HCT116 (cell line): ENCODE data around the gene PPDPF. TPM values are rescaled to one million over a fixed set of nuclear protein-coding genes. Genes with fewer than 3 reads are reported as not detected.

Experiments
- ATAC-seq: fragments of 200-7000 bp; cut with Tn5 transposase; 2 replicates; pipeline ENCODE4 v1.9.1; 2020; ENCODE audit warnings: mild to moderate bottlenecking, moderate library complexity
- BruUV-seq: library from RNA; stranded (reverse); fragments of 400-500 nt; replicated peaks from 2 replicates; lab custom pipeline; 2021; lab: Mats Ljungman, UMichigan
- CTCF ChIA-PET: fragments of 300-600 bp; sonication (Branson Sonifier 250); formaldehyde crosslinking; loops from one replicate; lab custom pipeline; 2021; ENCODE audit warnings: antibody characterized with exemption; lab: Charles Lee
- POLR2A ChIA-PET: fragments of 300-600, 350-600 bp; sonication (Branson Sonifier 250); formaldehyde crosslinking; loops from one replicate; lab custom pipeline; 2021; ENCODE audit warnings: antibody characterized with exemption; lab: Charles Lee
- RAD21 ChIA-PET, 2 experiments: fragments of 300-600 bp; sonication (Branson Sonifier 250); formaldehyde crosslinking; loops; one replicate each; lab custom pipeline; 2023; ENCODE audit warnings: low total read pairs in 2 of 2; ENCODE audit not compliant: uncharacterized antibody in 2 of 2, unreplicated experiment in 2 of 2, low non-redundant PET in 1 of 2; lab: Charles Lee
- DNase-seq: peaks from one replicate; pipeline ENCODE4 v3.0.0-alpha.2; 2010; ENCODE audit warnings: low read depth, low spot score
- H2AFZ ChIP-seq: fragments of 200-600 bp; shearing (Covaris generic), sonication (generic); 2 replicates; pipeline ENCODE4 v1.6.1; 2017; ENCODE audit warnings: low read depth, mixed run types, mixed read lengths, antibody characterized with exemption, low read length; ENCODE audit not compliant: poor library complexity, severe bottlenecking
- H3K27ac ChIP-seq: 2 replicates; pipeline ENCODE4 v1.5.1; 2012; ENCODE audit warnings: low read depth, low read length
- H3K27me3 ChIP-seq: fragments of 200-600 bp; sonication (generic); 2 replicates; pipeline ENCODE4 v1.6.1; 2016; ENCODE audit warnings: mixed run types, low read length, mixed read lengths; ENCODE audit not compliant: insufficient read depth
- H3K36me3 ChIP-seq, 2 experiments: fragments of 200-500 bp in 1 of 2; fragments of 200-600 bp in 1 of 2; sonication (Bioruptor generic) in 1 of 2; sonication (generic) in 1 of 2; 2 replicates each; pipeline versions ENCODE4 v1.5.1 to v1.6.1; 2014 to 2016; ENCODE audit warnings: low read length in 2 of 2, inconsistent platforms in 1 of 2, mixed read lengths in 1 of 2, mixed run types in 1 of 2; ENCODE audit not compliant: insufficient read depth in 2 of 2, control insufficient read depth in 1 of 2
- H3K4me1 ChIP-seq, 2 experiments: fragments of 200-600 bp in 1 of 2; sonication (generic) in 1 of 2; 2 replicates each; pipeline versions ENCODE4 v1.5.1 to v1.6.1; 2012 to 2017; ENCODE audit warnings: low read length in 2 of 2, inconsistent platforms in 1 of 2, mild to moderate bottlenecking in 1 of 2, mixed read lengths in 1 of 2, mixed run types in 1 of 2, moderate library complexity in 1 of 2; ENCODE audit not compliant: insufficient read depth in 2 of 2, control insufficient read depth in 1 of 2
- H3K4me2 ChIP-seq: fragments of 200-600 bp; sonication (generic); 2 replicates; pipeline ENCODE4 v1.6.1; 2017; ENCODE audit warnings: mixed run types, low read length, mixed read lengths
- H3K4me3 ChIP-seq, 2 experiments: fragments of 200-600 bp in 1 of 2; sonication (generic) in 1 of 2; replicated peaks in 1 of 2; 2 replicates each; pipeline ENCODE4 v1.5.1; 2011 to 2016; ENCODE audit warnings: low read length in 2 of 2, control low read depth in 1 of 2, low read depth in 1 of 2, mild to moderate bottlenecking in 1 of 2, mixed read lengths in 1 of 2, mixed run types in 1 of 2
- H3K79me2 ChIP-seq: fragments of 200-600 bp; sonication (generic); 2 replicates; pipeline ENCODE4 v1.6.1; 2017; ENCODE audit warnings: mild to moderate bottlenecking, mixed run types, low read length, moderate library complexity, mixed read lengths; ENCODE audit not compliant: insufficient read depth
- H3K9ac ChIP-seq: fragments of 200-600 bp; sonication (generic); 2 replicates; pipeline ENCODE4 v1.6.1; 2016; ENCODE audit warnings: low read length, mixed read lengths
- H3K9me2 ChIP-seq: fragments of 200-600 bp; sonication (generic), shearing (Covaris generic); 2 replicates; pipeline ENCODE4 v1.6.1; 2017; ENCODE audit warnings: mixed run types, mild to moderate bottlenecking, moderate library complexity; ENCODE audit not compliant: insufficient read depth
- H3K9me3 ChIP-seq, 2 experiments: fragments of 200-500 bp in 1 of 2; fragments of 200-600 bp in 1 of 2; sonication (Bioruptor generic) in 1 of 2; sonication (generic) in 1 of 2; 2 replicates each; pipeline ENCODE4 v1.6.1; 2014 to 2017; ENCODE audit warnings: low read length in 2 of 2, mixed read lengths in 2 of 2, inconsistent platforms in 1 of 2, low read depth in 1 of 2, mild to moderate bottlenecking in 1 of 2, mixed run types in 1 of 2, moderate library complexity in 1 of 2; ENCODE audit not compliant: control insufficient read depth in 1 of 2, insufficient read depth in 1 of 2
- H4K20me1 ChIP-seq: fragments of 200-600 bp; sonication (generic), shearing (Covaris generic); 2 replicates; pipeline ENCODE4 v1.6.1; 2017; ENCODE audit warnings: mixed run types, mild to moderate bottlenecking, moderate library complexity; ENCODE audit not compliant: insufficient read depth
- ELF1 ChIP-seq: IDR thresholded peaks from 2 replicates; pipeline ENCODE4 v1.6.1; 2012; ENCODE audit warnings: low read depth, borderline replicate concordance
- MAX ChIP-seq: IDR thresholded peaks from 2 replicates; pipeline ENCODE4 v1.6.1; 2012
- POLR2AphosphoS5 ChIP-seq: IDR thresholded peaks from 2 replicates; pipeline ENCODE4 v1.6.1; 2011; ENCODE audit warnings: mild to moderate bottlenecking, low read depth, low read length, moderate library complexity
- TCF7L2 ChIP-seq: IDR thresholded peaks from 2 replicates; pipeline ENCODE4 v1.7.0; 2011; ENCODE audit warnings: borderline replicate concordance, inconsistent platforms; ENCODE audit not compliant: insufficient read depth, insufficient read length; ENCODE audit errors: extremely low read depth
- YY1 ChIP-seq: IDR thresholded peaks from 2 replicates; pipeline ENCODE4 v1.6.1; 2011; ENCODE audit warnings: low read length, low read depth, moderate library complexity, mild to moderate bottlenecking; ENCODE audit not compliant: insufficient replicate concordance; ENCODE audit errors: extremely low read depth
- ZBTB33 ChIP-seq: IDR thresholded peaks from 2 replicates; pipeline ENCODE4 v1.6.1; 2011; ENCODE audit warnings: mild to moderate bottlenecking, low read length, moderate library complexity; ENCODE audit not compliant: insufficient replicate concordance; ENCODE audit errors: extremely low read depth
- ZNF274 ChIP-seq: fragments of 200-500 bp; sonication (Bioruptor generic); IDR thresholded peaks from 2 replicates; pipeline ENCODE4 v1.6.1; 2014; ENCODE audit warnings: mild to moderate bottlenecking, low read depth, low read length, inconsistent platforms
- intact Hi-C: fragments of 100-400 bp; cut with micrococcal nuclease; formaldehyde crosslinking; loops from 2 replicates; pipeline ENCODE4 v1.10.0; 2022
- total RNA-seq: library from RNA; stranded (reverse); gene quantifications from one replicate; pipeline ENCODE4 v1.2.1, GENCODE V29; 2021; ENCODE audit not compliant: unreplicated experiment
- TF ChIP-seq, protein P1 (sequence below), 3 experiments: fragments of 200-600 bp in 1 of 3; sonication (generic) in 1 of 3; IDR thresholded peaks in 2 of 3; conservative IDR thresholded peaks in 1 of 3; 2 replicates each; pipeline ENCODE4 v1.5.1; 2012 to 2017; ENCODE audit warnings: low read depth in 2 of 3, low read length in 2 of 3, antibody characterized with exemption in 1 of 3, borderline replicate concordance in 1 of 3, control low read depth in 1 of 3, mild to moderate bottlenecking in 1 of 3, mixed read lengths in 1 of 3, mixed run types in 1 of 3, moderate library complexity in 1 of 3; ENCODE audit not compliant: insufficient read depth in 1 of 3

The PPDPF gene
- total RNA-seq, 1 experiment from 2014 or later: 346 TPM

- TF ChIP-seq ZBTB33: no peak
- TF ChIP-seq POLR2AphosphoS5: no peak
- no peak for TF ChIP-seq YY1
- TF ChIP-seq MAX: no peak
These were observed 26.0 kb upstream of the PPDPF start (continued) for GRCh38 chr20:63494420-63495166.

DNA sequence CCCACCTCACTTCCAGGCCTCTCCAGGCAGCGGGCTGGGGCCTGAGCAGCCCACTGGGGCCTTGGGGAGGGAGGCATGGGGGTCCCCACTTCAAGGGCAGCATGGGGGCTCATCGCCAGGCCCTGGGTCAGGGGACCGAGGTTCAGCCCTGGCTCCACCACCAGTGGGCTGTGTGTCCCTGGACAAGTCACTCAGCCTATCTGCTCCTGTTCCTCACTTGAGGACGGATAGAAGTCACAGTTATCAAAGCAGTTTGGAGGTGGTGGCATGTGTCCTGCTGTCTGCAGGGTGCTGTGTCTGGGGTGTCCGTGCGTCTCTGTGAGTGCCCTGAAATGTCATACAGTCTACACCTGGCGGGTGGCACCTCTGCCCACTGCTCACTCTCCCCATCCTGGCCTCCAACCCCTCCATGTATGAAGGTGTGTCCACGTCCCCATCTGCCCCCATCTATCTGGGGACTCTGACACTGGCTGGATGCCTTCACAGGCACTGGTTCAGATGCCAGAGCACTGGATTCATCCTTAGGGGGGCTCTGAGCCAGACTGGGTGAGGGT is 25.3 kb upstream of the PPDPF start:
- Histone ChIP-seq H3K9me2 (no peaks in the 10 kb centered on the region), H2AFZ (no peak overlapping the region), H3K4me1 (peaks cover 17 to 31% of the 10 kb centered on the region in 2 experiments), H3K9ac (no peak overlapping the region), H3K4me3 (no peak overlapping the region), H3K27me3 (no peaks in the 10 kb centered on the region), H4K20me1 (no peaks in the 10 kb centered on the region), H3K79me2 (peaks cover 50% of the 10 kb centered on the region), H3K9me3 (no peaks in the 10 kb centered on the region), H3K27ac (no peak overlapping the region; the same call in 1 of the 2 replicates), H3K4me2 (no peak overlapping the region), H3K36me3 (peaks cover 42 to 68% of the 10 kb centered on the region in 2 experiments)
- ATAC-seq (no peak), DNase-seq (no peak)
- no TSS peak for BruUV-seq
- RAD21 ChIA-PET: no interaction called here
- POLR2A ChIA-PET: no interaction called here
- TF ChIP-seq, protein P1, sequence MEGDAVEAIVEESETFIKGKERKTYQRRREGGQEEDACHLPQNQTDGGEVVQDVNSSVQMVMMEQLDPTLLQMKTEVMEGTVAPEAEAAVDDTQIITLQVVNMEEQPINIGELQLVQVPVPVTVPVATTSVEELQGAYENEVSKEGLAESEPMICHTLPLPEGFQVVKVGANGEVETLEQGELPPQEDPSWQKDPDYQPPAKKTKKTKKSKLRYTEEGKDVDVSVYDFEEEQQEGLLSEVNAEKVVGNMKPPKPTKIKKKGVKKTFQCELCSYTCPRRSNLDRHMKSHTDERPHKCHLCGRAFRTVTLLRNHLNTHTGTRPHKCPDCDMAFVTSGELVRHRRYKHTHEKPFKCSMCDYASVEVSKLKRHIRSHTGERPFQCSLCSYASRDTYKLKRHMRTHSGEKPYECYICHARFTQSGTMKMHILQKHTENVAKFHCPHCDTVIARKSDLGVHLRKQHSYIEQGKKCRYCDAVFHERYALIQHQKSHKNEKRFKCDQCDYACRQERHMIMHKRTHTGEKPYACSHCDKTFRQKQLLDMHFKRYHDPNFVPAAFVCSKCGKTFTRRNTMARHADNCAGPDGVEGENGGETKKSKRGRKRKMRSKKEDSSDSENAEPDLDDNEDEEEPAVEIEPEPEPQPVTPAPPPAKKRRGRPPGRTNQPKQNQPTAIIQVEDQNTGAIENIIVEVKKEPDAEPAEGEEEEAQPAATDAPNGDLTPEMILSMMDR (IDR thresholded peaks at IDR 0.05 in 2 of 3, conservative IDR thresholded peaks at IDR 0.05 in 1 of 3; ENCODE audit: borderline replicate concordance in 1 of 3, insufficient read depth in 1 of 3, low read depth in 2 of 3, low read length in 2 of 3): no peak
- no peak for TF ChIP-seq ZNF274
- no peak for TF ChIP-seq TCF7L2
- TF ChIP-seq MAX: no peak
- no peak for TF ChIP-seq ELF1
- intact Hi-C loops: no loop called here
- CTCF ChIA-PET: no interaction called here
